Measurements from ENCODE around the gene USH1C. TPM values are rescaled to one million over a fixed set of nuclear protein-coding genes. Genes with fewer than 3 reads are reported as not detected.
A peak's percentile ranks its signal among the peaks of the same experiment; 100 is the strongest.

USH1C gene
- total and polyA plus RNA-seq, 8 donors = 0.23 to 1.2 (median 0.59) TPM; not detected in 1

DNA sequence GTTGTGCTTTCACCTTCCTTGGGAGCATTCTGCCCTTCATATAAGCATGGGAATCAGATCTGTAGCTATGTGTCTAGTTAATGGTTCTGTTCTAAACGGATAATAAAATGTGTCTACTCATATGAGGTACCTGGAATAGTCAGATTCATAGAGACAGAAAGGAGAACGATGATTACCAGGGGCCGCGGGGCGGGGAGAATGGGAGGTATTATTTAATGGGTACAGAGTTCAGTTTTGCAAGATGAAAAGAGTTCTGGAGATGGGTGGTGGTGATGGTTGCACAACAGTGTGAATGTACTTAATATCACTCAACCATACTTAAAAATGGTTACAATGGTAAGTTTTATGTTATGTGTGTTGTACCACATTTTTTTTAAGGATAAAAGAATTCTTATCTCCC lies 57.6 kb downstream of the USH1C start:
- H3K9me3 ChIP-seq = no peaks in the 10 kb centered on the region
- H3K36me3 ChIP-seq = no peaks in the 10 kb centered on the region
- intact Hi-C loops (cut with DNase I) = no loop called here
- no peaks in the 10 kb centered on the region for H3K27me3 ChIP-seq
- no peak overlapping the region for H3K27ac ChIP-seq
- no peaks in the 10 kb centered on the region for H3K4me1 ChIP-seq
- DNase-seq (no peak), ATAC-seq (no peak)
- TF ChIP-seq, protein P1, sequence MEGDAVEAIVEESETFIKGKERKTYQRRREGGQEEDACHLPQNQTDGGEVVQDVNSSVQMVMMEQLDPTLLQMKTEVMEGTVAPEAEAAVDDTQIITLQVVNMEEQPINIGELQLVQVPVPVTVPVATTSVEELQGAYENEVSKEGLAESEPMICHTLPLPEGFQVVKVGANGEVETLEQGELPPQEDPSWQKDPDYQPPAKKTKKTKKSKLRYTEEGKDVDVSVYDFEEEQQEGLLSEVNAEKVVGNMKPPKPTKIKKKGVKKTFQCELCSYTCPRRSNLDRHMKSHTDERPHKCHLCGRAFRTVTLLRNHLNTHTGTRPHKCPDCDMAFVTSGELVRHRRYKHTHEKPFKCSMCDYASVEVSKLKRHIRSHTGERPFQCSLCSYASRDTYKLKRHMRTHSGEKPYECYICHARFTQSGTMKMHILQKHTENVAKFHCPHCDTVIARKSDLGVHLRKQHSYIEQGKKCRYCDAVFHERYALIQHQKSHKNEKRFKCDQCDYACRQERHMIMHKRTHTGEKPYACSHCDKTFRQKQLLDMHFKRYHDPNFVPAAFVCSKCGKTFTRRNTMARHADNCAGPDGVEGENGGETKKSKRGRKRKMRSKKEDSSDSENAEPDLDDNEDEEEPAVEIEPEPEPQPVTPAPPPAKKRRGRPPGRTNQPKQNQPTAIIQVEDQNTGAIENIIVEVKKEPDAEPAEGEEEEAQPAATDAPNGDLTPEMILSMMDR (IDR thresholded peaks at IDR 0.05) = no peak
- no peak overlapping the region for H3K4me3 ChIP-seq

DNA sequence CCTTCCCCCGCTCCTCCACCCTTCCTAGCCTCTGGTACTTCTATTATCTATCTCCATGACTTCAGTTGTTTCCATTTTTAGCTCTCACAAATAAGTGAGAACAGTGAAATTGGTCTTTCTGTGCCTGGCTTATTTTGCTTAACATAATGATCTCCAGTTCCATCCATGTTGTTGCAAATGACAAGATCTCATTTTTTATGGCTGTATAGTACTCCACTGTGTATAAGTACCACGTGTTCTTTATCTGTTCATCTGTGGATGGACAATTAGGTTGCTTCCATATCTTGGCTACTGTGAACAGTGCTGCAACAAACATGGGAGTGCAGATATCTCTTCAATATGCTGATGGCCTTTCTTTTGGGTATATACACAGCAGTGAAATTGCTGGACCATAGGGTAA lies 60.7 kb downstream of the USH1C start:
- TF ChIP-seq, protein P1 (IDR thresholded peaks at IDR 0.05) = no peak
- ATAC-seq = no peak

DNA sequence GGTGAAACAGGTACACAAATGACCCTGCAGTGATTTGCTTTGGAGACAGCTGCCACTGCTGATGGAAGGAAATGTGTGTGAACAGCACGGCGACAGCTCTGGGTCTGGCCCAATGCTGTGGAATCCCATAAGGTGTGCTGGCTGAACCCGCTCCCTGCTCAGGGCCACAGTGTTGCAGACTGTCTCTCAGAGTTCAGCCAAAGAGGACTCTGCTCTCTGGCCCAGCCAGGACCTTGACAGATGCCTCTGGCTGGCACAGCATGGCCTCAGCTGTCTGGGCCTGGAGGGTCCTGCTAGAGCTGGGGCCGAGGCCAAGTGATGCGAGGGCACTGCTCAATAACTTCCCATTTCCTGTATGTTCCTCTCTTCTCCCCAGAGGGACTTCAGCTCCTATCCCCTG lies 62.3 kb downstream of the USH1C start:
- intact Hi-C loops (cut with DNase I) = no loop called here
- H3K27ac ChIP-seq = no peak overlapping the region
- TF ChIP-seq, protein P1 (IDR thresholded peaks at IDR 0.05) = no peak

More for the DNA sequence above, 60.7 kb downstream of the USH1C start:
- peaks cover under 1 to 10% of the 10 kb centered on the region in 2 donors for H3K27me3 ChIP-seq
- H3K4me3 ChIP-seq = no peak overlapping the region
- H3K4me1 ChIP-seq = no peaks in the 10 kb centered on the region
- no peak overlapping the region for H3K27ac ChIP-seq
- H3K9me3 ChIP-seq = no peaks in the 10 kb centered on the region
- no peaks in the 10 kb centered on the region for H3K36me3 ChIP-seq
- DNase-seq = no peak
- intact Hi-C loops (cut with DNase I) = no loop called here

DNA sequence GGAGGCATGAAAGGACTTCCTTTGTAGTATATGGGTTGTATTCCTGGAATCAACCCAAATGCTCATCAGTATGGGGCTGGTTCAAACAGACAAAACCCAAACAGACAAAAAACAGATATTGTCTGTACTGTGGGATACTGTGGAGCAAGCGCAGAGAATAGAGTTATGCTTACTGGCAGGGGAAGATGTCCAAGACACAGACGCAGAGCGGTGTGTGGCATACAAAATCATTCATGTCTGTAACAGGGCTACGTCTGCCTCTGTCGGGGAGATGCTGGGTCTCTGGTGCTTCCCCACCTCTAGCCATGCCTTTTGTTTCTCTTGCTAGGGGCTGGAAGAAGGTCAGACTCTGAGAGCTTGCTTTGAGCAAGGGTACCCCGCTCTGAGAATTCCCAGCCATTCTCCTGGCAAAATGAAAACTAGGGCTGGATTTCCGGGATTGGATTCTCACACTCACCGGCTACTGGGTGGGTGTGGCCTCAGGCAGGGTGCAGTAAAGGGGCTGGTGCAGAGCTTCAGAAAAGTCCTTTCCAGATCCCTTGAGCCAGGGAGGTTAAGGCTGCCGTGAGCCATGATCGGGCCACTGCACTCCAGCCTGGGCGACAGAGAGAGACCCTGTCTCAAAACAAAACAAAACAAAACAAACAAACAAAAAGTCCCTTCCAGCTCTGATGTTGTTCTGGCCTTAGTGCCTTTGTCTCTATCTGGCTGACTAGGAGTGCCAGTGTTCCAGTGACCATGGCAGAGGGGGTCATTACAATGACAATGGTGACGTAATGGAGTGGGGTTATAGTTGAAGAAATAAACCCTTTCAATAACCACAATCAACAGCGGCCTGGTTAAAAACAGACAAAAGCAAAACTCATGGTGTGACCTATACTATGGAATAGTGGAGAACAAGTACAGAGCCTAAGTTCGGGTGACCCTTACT lies 64.7 kb downstream of the USH1C start:
- peak; percentile 77 for ATAC-seq

More for the DNA sequence above, 62.3 kb downstream of the USH1C start:
- DNase-seq = no peak
- no peaks in the 10 kb centered on the region for H3K4me1 ChIP-seq
- H3K9me3 ChIP-seq = no peaks in the 10 kb centered on the region
- H3K4me3 ChIP-seq = no peak overlapping the region
- H3K27me3 ChIP-seq = peaks cover 16 to 26% of the 10 kb centered on the region in 2 donors
- H3K36me3 ChIP-seq = no peaks in the 10 kb centered on the region
- no peak for ATAC-seq

DNA sequence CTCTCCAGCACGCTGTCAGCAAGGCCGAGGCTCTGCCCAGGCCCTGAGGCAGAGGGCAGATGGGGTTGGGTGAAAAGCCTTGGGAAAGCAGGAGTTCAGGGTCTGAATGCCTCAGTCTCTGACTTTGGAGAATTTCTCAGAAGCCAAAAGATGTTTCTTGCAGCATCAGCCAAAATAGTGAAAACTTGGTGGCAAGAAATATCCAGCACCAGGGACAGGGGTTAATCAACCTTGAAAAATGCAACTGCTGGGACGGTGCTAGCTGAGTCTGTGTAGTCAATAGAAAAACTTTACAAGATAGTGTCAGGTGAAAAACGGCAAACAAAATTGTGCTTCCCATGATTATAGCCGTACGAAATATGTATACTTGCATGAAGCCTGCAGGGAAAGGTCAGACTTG lies 66.1 kb downstream of the USH1C start:
- Histone ChIP-seq H3K27ac (no peak overlapping the region), H3K27me3 (peaks cover 38 to 64% of the 10 kb centered on the region in 2 donors), H3K4me3 (no peak overlapping the region), H3K36me3 (no peaks in the 10 kb centered on the region), H3K4me1 (peaks cover 0 to 12% of the 10 kb centered on the region in 2 donors), H3K9me3 (no peaks in the 10 kb centered on the region)
- ATAC-seq = no peak
- no peak for DNase-seq
- intact Hi-C loops (cut with DNase I) = no loop called here
- TF ChIP-seq, protein P1 (IDR thresholded peaks at IDR 0.05) = no peak

More for the DNA sequence above, 64.7 kb downstream of the USH1C start:
- peaks cover 38 to 50% of the 10 kb centered on the region in 2 donors for H3K27me3 ChIP-seq
- no peak overlapping the region for H3K27ac ChIP-seq
- no peaks in the 10 kb centered on the region for H3K9me3 ChIP-seq
- H3K4me3 ChIP-seq = no peak overlapping the region
- TF ChIP-seq, protein P1 (IDR thresholded peaks at IDR 0.05) = no peak
- H3K4me1 ChIP-seq = peaks cover 0 to 12% of the 10 kb centered on the region in 2 donors
- DNase-seq = peak in 2 of 4 donors; percentile 13 to 19
- intact Hi-C loops (cut with DNase I) = no loop called here
- no peaks in the 10 kb centered on the region for H3K36me3 ChIP-seq

Measured in left lung (tissue), 10 donors.